Measurements from ENCODE around the gene SRSF1. TPM values are rescaled to one million over a fixed set of nuclear protein-coding genes. Genes with fewer than 3 reads are reported as not detected.
A peak's percentile ranks its signal among the peaks of the same experiment; 100 is the strongest.

SRSF1 gene
- total and polyA plus RNA-seq, 2 donors (not counting 1 experiment from before 2014, with no cell fraction given), result 191 to 307 TPM

DNA sequence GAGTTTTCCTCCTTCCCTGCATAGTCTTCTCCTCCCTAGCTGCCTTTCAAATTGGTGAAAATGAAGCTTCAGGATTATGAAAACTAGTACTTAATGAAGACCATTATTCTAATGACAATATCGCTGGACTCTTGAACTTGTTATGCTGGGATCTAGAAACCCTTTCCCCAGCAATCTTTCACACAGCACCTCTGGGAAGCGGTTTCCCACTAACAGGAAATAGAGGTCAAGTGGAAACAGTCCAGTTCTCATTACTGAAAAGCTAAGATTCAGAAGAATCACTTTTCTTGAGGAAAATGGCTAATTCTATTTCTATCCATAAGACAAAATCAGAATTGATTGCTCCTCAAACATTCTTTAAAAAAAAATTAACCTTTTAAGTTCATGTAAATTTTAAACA, 17.0 kb downstream of the SRSF1 start:
- peaks cover 24% of the 10 kb centered on the region for H3K79me2 ChIP-seq (ENCODE audit: control insufficient read depth, insufficient read depth, low read length)
- no peak overlapping the region for H3K9ac ChIP-seq (ENCODE audit: insufficient read depth, low read length)
- H3K4me1 ChIP-seq (ENCODE audit: control insufficient read depth, extremely low read depth, insufficient read depth, low read length), result peaks cover 12% of the 10 kb centered on the region
- no peak overlapping the region for H3K4me2 ChIP-seq (ENCODE audit: extremely low read depth, insufficient read depth, low read length)
- no peak overlapping the region for H3K4me3 ChIP-seq (replicated peaks in 1 of 4; ENCODE audit: control extremely low read depth in 1 of 4, insufficient read depth in 1 of 4, low read depth in 3 of 4, low read length in 4 of 4)
- TF ChIP-seq, protein P1, sequence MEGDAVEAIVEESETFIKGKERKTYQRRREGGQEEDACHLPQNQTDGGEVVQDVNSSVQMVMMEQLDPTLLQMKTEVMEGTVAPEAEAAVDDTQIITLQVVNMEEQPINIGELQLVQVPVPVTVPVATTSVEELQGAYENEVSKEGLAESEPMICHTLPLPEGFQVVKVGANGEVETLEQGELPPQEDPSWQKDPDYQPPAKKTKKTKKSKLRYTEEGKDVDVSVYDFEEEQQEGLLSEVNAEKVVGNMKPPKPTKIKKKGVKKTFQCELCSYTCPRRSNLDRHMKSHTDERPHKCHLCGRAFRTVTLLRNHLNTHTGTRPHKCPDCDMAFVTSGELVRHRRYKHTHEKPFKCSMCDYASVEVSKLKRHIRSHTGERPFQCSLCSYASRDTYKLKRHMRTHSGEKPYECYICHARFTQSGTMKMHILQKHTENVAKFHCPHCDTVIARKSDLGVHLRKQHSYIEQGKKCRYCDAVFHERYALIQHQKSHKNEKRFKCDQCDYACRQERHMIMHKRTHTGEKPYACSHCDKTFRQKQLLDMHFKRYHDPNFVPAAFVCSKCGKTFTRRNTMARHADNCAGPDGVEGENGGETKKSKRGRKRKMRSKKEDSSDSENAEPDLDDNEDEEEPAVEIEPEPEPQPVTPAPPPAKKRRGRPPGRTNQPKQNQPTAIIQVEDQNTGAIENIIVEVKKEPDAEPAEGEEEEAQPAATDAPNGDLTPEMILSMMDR (conservative IDR thresholded peaks at IDR 0.05 in 1 of 2, IDR thresholded peaks at IDR 0.05 in 1 of 2; ENCODE audit: low read depth in 1 of 2, low read length in 2 of 2), result no peak
- no peak for TF ChIP-seq EZH2 (IDR thresholded peaks at IDR 0.05; ENCODE audit: low read length, missing control alignments)
- DNase-seq (ENCODE audit: low read depth in 2 of 2), result no peak
- H3K36me3 ChIP-seq (ENCODE audit: control insufficient read depth, insufficient read depth, low read length), result no peaks in the 10 kb centered on the region
- H3K9me3 ChIP-seq (ENCODE audit: control insufficient read depth, insufficient read depth, low read depth, low read length), result no peaks in the 10 kb centered on the region
- H4K20me1 ChIP-seq (ENCODE audit: control insufficient read depth, extremely low read depth, insufficient read depth, low read length), result no peaks in the 10 kb centered on the region
- no peak overlapping the region for H2AFZ ChIP-seq (ENCODE audit: low read length)
- H3K27ac ChIP-seq (ENCODE audit: insufficient read depth, low read length), result no peak overlapping the region
- no peaks in the 10 kb centered on the region for H3K27me3 ChIP-seq (ENCODE audit: control insufficient read depth, insufficient read depth, low read length)

DNA sequence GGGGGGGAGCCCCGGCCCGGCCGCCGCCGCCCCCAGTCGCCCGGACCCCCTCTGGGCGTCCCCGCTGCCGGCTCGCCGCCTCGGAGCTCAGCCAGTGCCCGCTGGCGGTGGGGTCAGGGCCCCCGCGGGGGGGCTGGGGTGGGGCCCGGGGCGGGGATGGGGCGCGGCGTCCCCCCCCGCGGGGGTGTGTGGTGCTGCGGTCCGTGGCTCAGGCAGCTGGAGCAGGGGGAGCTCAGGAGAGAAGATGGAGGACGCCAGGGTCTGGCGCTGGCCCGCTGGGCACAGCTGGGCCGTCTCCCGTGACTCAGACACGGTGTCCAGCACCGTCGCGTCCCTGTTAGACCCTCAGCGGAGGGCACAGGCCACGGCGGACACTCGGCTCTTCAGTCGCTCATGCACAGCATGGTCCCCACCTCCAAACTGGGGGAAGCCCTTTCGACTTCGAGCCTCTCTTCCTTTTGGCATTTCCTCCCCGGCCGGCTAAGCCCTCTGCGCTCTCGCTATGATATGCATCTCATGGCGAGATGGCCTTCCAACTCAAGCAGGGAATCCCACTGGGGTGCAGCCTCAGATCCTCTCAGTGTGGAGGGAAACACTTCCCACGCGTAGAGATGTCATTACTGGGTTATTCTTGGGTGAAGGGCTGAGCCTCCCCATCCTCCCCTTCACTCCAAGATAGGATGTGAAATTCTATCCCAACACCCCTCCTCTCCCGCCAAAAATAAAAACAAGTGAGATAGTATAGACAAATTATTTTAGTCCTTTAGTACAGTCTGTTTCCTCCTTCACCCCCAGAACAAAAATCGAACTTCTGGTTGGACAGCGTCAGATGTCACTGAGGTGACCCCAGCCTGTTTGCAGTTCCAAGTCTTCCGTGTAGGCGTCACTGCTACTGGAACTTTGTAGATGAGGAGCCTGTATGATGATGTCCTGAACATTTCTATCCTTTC, 18.5 kb downstream of the SRSF1 start:
- peak; percentile 68 to 70 for DNase-seq (ENCODE audit: low read depth in 2 of 2)
- no peaks in the 10 kb centered on the region for H3K36me3 ChIP-seq (ENCODE audit: control insufficient read depth, insufficient read depth, low read length)
- H3K79me2 ChIP-seq (ENCODE audit: control insufficient read depth, insufficient read depth, low read length), result peaks cover 38% of the 10 kb centered on the region
- H4K20me1 ChIP-seq (ENCODE audit: control insufficient read depth, extremely low read depth, insufficient read depth, low read length), result no peaks in the 10 kb centered on the region
- peaks cover 26% of the 10 kb centered on the region for H3K4me1 ChIP-seq (ENCODE audit: control insufficient read depth, extremely low read depth, insufficient read depth, low read length)
- H2AFZ ChIP-seq (ENCODE audit: low read length), result peak overlapping the region; percentile 60
- no peaks in the 10 kb centered on the region for H3K9me3 ChIP-seq (ENCODE audit: control insufficient read depth, insufficient read depth, low read depth, low read length)
- TF ChIP-seq EZH2 (IDR thresholded peaks at IDR 0.05; ENCODE audit: low read length, missing control alignments), result no peak
- TF ChIP-seq, protein P1 (conservative IDR thresholded peaks at IDR 0.05 in 1 of 2, IDR thresholded peaks at IDR 0.05 in 1 of 2; ENCODE audit: low read depth in 1 of 2, low read length in 2 of 2), result peak in 1 of 2 donors; percentile 5
- H3K27me3 ChIP-seq (ENCODE audit: control insufficient read depth, insufficient read depth, low read length), result no peaks in the 10 kb centered on the region
- peak overlapping the region; percentile 94 for H3K9ac ChIP-seq (ENCODE audit: insufficient read depth, low read length)
- H3K27ac ChIP-seq (ENCODE audit: insufficient read depth, low read length), result peak overlapping the region; percentile 95
- H3K4me3 ChIP-seq (replicated peaks in 1 of 4; ENCODE audit: control extremely low read depth in 1 of 4, insufficient read depth in 1 of 4, low read depth in 3 of 4, low read length in 4 of 4), result peak overlapping the region; percentile 52 to 82 (median 60)
- peak overlapping the region; percentile 91 for H3K4me2 ChIP-seq (ENCODE audit: extremely low read depth, insufficient read depth, low read length)

DNA sequence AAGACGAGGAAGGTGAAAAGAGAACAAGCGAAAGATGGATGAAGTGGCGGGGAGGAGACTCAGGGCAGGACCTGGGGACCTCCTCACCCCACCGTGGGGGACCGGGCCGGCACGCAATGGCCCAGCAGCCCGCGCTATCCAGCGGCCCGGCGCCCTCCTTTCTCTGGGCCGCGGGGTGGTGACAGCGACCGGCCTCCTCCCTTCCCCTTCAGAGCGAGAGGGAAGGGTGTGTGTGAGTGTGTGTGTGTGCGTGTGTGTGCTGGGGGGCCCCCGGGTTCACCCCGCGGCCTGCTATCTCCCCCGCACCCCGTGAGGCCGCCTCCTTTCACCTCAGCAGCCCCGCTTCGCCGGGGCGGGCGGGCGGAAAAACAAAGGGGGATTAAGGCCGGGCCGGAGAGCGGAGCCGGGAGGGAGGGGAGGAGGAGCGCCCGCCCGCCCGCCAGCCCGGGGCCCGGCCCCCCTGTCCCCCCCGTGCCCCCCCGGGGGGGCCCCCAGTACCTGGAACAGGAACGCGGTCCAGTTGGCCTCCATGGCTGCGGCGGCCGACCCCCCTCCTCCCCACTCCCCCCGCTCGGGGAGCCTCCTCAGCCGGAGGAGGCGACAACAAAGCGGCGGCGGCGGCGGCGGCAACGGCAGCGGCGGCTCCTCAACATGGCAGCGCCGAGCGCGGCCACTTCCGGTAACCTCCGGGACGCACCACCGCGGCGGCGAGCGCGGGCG, 19.3 kb downstream of the SRSF1 start, which contains the start of gene VEZF1:
VEZF1 (minus strand) TSS at position 674 of the 720 bp plus-strand sequence; CDS start at position 531, 143 bp downstream.
- Histone ChIP-seq H3K4me2 (ENCODE audit: extremely low read depth, insufficient read depth, low read length) (peak within 1 kb of the TSS; percentile 95), H4K20me1 (ENCODE audit: control insufficient read depth, extremely low read depth, insufficient read depth, low read length) (no peaks in the 10 kb centered on the region), H2AFZ (ENCODE audit: low read length) (peak within 1 kb of the TSS; percentile 60), H3K27ac (ENCODE audit: insufficient read depth, low read length) (peak within 1 kb of the TSS; percentile 97), H3K4me3 (replicated peaks in 1 of 4; ENCODE audit: control extremely low read depth in 1 of 4, insufficient read depth in 1 of 4, low read depth in 3 of 4, low read length in 4 of 4) (peak within 1 kb of the TSS; percentile 67 to 83 (median 76)), H3K9me3 (ENCODE audit: control insufficient read depth, insufficient read depth, low read depth, low read length) (no peaks in the 10 kb centered on the region), H3K9ac (ENCODE audit: insufficient read depth, low read length) (peak within 1 kb of the TSS; percentile 94), H3K36me3 (ENCODE audit: control insufficient read depth, insufficient read depth, low read length) (no peaks in the 10 kb centered on the region), H3K79me2 (ENCODE audit: control insufficient read depth, insufficient read depth, low read length) (peaks cover 46% of the 10 kb centered on the region), H3K4me1 (ENCODE audit: control insufficient read depth, extremely low read depth, insufficient read depth, low read length) (peaks cover 31% of the 10 kb centered on the region), H3K27me3 (ENCODE audit: control insufficient read depth, insufficient read depth, low read length) (no peaks in the 10 kb centered on the region)
- peak; percentile 59 to 62 for DNase-seq (ENCODE audit: low read depth in 2 of 2)
- no peak for TF ChIP-seq EZH2 (IDR thresholded peaks at IDR 0.05; ENCODE audit: low read length, missing control alignments)
- TF ChIP-seq, protein P1 (conservative IDR thresholded peaks at IDR 0.05 in 1 of 2, IDR thresholded peaks at IDR 0.05 in 1 of 2; ENCODE audit: low read depth in 1 of 2, low read length in 2 of 2), result no peak

Data from fibroblast of lung (primary cell).